NCI-H526 (cell line): Measurements from ENCODE around the gene ITPRIPL1.

Source experiments
- DNase-seq, 2 experiments: peaks; one replicate each; lab custom pipeline; 2025; lab: John Stamatoyannopoulos, UW

ITPRIPL1 gene

DNA sequence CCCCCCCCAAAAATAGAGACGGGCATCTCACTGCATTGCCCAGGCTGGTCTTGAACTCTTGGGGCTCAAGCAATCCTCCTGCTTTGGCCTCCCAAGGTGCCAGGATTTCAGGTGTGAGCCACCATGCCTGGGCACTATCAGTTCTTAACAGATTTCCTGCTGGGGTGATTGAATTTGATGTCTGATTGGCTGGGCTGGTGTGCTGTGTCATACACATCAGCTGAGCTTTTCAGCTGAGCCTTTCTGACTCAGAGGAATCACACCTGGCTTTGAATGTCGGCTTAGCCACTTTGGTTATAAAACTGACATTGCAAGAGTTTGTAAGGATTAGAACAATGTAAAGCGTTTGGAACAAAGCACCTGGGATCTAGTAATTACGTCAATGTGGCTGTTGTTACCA is 29.4 kb downstream of the ITPRIPL1 start:
- no peak for DNase-seq

DNA sequence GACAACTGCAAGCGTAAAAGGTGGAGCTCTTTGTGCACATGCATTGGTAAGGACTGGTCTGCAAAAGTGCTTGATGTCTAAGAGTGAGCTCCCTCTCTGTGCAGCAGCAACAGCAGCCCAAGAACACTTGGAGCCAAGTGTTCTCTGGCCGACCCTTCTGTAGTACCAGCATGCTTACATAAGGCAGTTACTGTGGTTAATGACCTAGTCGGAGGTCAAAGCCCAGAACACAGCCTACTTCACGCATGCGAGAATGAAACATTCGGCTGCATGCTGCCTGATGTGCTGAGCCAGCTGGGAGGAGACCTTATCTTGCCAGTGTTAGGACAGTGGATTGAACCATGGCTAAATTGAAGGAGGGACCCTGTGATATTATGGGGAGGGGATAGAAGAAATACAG is 31.8 kb downstream of the ITPRIPL1 start:
- DNase-seq: no peak

DNA sequence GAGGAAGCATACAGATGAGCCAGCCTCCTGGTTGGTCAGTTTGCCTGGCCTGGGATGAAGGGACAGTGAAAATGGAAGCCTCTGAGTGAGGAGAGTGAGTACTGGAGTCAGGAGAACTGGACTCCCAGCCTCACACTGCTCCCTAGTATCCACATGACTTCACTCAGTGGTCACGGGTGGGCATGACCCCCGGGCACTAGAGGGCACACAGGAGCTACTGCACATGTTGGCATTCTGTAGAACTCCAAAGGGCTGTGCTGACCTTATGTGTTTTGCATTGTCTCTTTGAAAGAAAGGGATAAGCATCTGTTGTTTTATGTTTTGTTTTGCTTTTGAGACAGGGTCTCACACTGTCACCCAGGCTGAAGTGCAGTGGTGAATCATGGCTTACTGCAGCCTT is 34.2 kb downstream of the ITPRIPL1 start:
- peak; percentile 2 to 24 for DNase-seq

DNA sequence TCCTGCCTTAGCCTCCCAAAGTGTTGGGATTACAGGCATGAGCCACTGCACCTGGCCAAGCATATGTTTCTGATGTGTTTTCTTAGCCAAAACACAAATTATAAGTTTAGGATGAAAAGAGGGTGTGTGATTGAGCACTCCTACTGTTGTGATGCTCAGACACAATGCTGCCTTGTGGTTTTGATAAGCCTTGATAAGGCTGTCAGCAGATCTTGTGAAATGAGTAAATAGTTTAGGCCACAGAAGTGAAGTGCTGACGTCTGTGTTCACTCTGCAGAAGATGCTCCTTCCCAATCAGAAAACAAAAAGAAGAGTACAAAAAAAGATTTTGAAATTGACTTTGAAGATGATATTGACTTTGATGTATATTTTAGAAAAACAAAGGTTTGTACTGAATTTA is 34.7 kb downstream of the ITPRIPL1 start:
- DNase-seq: no peak

DNA sequence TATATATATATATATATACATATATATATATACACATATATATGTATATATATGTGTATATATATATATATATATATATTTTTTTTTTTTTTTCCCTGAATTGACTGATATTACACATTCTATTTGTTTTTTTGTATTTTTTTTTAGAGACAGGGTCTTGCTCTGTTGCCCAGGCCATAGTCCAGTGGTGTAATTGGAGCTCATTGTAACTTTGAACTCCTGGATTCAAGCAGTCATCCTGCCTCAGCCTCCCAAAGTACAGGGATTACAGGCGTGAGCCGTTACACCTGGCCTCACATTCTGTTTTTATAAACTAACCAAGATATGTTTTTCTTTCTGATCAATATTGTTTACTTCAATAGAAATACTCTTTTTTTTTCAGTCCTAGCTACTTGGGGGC is 36.6 kb downstream of the ITPRIPL1 start:
- DNase-seq: no peak

DNA sequence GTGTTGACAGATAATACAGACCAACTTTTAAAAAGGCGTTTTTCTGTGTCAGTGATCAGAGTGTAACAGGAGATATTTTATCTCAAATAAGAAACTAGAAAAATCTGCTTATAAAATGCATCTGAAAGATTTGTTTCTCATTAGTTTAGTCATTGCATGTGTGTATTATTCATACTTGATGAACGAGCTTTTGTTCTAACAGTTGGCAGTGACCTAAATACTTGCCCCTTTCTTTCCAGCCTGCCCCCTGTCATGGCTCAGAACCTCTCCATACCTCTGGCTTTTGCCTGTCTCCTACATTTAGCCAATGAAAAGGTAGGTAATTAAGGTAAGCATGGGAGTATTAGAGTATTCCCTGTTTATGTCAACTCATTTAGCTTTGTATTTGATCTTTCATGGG is 44.1 kb downstream of the ITPRIPL1 start:
- DNase-seq: no peak

DNA sequence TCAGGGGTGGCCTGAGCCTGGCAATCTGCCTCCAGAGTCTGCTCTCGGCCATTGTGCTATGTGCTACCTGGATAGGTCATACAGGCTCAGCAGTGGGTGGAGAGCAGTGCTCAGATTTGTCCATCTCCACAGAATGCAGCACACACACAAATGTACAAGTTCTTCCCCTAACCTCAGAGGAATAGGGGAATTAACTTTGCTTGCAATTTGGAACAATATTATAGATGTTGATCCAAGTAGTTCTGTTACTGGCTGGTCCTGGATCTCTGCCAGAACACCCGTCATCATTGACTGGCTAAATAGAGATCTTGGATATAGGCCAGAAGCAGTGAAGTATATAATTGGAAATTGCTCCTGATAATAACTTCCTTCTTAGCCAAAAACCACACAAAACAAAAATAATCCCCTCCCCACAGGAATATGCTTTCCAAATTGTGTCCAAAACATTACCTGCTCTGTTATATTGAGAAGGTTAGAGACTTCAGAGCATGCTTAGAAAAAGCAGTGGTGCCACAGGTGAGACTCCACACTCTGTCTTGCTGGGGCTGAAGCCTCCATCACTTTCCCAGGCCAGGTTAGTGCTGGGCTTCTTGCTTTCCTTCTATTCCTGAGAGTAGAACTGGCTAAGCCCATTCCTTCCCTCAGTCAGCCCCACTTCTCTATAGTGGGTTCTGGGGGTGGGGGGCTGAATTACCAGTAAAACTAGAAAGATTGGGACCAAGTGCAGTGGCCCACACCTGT is 49.3 kb downstream of the ITPRIPL1 start:
- no peak for DNase-seq
